SK-N-MC (cell line): ENCODE results near the gene SELENOO.

Experiments
- DNase-seq: peaks from one replicate; pipeline ENCODE4 v3.0.0-alpha.2; 2011; ENCODE audit warnings: low read depth, low spot score
- H3K27ac ChIP-seq: fragments of 200-600 bp; sonication (generic); 2 replicates; pipeline ENCODE4 v1.5.1; 2016; ENCODE audit warnings: mixed run types
- H3K36me3 ChIP-seq: fragments of 200-600 bp; sonication (generic); 2 replicates; pipeline ENCODE4 v1.6.1; 2017; ENCODE audit warnings: antibody characterized with exemption, low read length, mixed read lengths; ENCODE audit not compliant: insufficient read depth
- H3K4me3 ChIP-seq: fragments of 200-600 bp; sonication (generic); 2 replicates; pipeline ENCODE4 v1.5.1; 2016
- H3K9ac ChIP-seq: fragments of 200-600 bp; sonication (generic); 2 replicates; pipeline ENCODE4 v1.8.0; 2017; ENCODE audit warnings: mixed run types, mixed read lengths; ENCODE audit not compliant: insufficient read length
- H3K9me3 ChIP-seq: fragments of 200-600 bp; sonication (generic); 2 replicates; pipeline ENCODE4 v1.6.1; 2017; ENCODE audit warnings: low read depth, mild to moderate bottlenecking, antibody characterized with exemption, low read length, moderate library complexity, mixed read lengths
- EZH2 ChIP-seq: fragments of 200-600 bp; sonication (generic); IDR thresholded peaks from one replicate; pipeline ENCODE4 v1.6.1; 2017; ENCODE audit warnings: antibody characterized with exemption
- FOXP2 ChIP-seq: optimal IDR thresholded peaks from 2 replicates; pipeline ENCODE3; 2011; ENCODE audit warnings: mild to moderate bottlenecking, moderate library complexity; ENCODE audit not compliant: insufficient read depth; ENCODE audit errors: extremely low read length, control extremely low read depth
- POLR2AphosphoS5 ChIP-seq: IDR thresholded peaks from 2 replicates; pipeline ENCODE4 v1.6.1; 2012; ENCODE audit warnings: mild to moderate bottlenecking, low read depth, low read length, borderline replicate concordance

SELENOO gene

DNA sequence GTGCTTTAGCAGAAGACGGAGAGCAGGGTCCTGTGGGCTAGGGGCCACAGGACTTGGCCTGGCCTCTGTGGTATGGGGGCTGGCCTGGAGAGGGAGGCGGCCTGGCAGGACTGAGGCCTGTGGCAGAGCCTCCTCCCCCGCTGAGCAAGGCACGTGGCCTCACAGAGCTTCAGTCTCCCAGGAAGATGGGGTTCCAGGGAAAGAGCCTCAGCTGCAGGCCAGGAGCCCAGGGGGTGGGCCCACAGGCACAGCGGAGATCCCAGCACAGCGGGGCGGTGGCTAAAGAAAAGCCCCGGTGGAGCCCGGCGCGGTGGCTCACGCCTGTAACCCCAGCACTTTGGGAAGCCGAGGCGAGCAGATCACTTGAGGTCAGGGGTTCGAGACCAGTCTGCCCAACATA is 58.5 kb downstream of the SELENOO start:
- TF ChIP-seq POLR2AphosphoS5 (no peak), EZH2 (no peak), FOXP2 (no peak)
- no peaks in the 10 kb centered on the region for H3K9me3 ChIP-seq
- no peak overlapping the region for H3K4me3 ChIP-seq
- no peak overlapping the region for H3K27ac ChIP-seq
- H3K9ac ChIP-seq, result no peak overlapping the region
- no peaks in the 10 kb centered on the region for H3K36me3 ChIP-seq
- no peak for DNase-seq

DNA sequence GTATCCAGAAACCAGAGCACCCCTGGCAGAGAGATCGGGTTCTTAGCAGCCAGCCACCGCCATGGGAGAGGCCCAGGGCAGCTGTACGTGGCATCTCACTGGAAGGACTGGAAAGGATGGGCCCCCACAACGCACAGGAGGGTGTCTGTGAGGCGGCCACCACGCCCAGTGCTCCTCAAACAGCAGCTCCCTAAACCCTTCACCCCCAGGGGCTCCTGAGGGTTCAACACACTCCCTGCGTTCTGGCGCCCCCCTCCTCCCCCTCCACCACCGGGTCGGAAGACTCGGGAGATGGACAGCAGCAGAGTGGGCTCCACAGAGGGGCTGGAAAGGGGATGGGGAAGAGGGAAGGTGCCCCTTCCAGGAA is 59.6 kb downstream of the SELENOO start:
- Histone ChIP-seq H3K9me3 (no peaks in the 10 kb centered on the region), H3K27ac (no peak overlapping the region), H3K9ac (peak overlapping the region; percentile 69), H3K36me3 (no peaks in the 10 kb centered on the region), H3K4me3 (peak overlapping the region; percentile 83)
- no peak for TF ChIP-seq EZH2
- TF ChIP-seq POLR2AphosphoS5, result no peak
- no peak for DNase-seq

DNA sequence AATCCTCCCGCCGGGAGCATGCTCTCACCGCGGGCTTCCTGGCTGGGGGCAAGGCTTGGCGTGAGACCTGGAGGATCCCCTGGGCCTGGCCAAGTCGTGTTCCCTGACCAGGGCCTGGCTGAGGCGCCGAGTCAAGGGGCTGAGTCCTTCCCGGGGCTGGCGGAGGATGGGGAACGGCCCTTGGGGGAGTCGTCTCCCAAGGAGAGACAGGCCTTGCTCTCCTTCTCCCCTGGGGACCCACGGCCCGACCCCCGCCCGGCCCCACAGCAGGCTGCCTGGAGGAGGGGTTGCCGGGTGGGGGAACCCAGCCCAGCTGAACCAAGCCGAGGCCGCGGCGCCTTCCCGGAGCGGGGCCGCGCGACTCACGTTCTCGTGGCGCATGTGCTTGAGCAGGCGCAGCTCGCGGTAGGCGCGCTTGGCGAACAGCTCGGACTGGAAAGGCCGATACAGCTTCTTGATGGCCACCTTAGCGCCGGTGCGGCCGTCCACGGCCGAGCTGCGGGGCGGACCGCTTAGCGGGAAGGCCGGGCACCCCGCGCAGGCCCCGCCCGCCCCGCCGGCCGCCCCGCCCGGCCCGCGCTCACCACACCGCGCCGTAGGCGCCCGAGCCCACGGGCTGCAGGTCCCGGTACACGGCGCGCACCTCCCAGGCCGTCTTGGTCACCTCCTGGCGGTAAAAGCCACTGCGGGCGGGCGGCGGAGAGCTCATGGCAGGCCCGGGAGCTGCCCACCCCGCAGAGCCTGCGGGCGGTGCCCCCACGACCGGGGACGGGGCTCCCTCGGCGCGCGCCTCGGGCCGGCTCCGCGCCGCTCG is 60.2 kb downstream of the SELENOO start:
- TF ChIP-seq EZH2, result no peak
- TF ChIP-seq POLR2AphosphoS5, result peak; percentile 59
- peak overlapping the region; percentile 69 for H3K9ac ChIP-seq
- no peaks in the 10 kb centered on the region for H3K36me3 ChIP-seq
- DNase-seq, result no peak
- H3K4me3 ChIP-seq, result peak overlapping the region; percentile 83
- no peak overlapping the region for H3K27ac ChIP-seq
- H3K9me3 ChIP-seq, result no peaks in the 10 kb centered on the region

- TF ChIP-seq FOXP2 (no peak), POLR2AphosphoS5 (no peak), EZH2 (no peak)
- peak within 1 kb of the TSS; percentile 69 for H3K9ac ChIP-seq
- no peaks in the 10 kb centered on the region for H3K9me3 ChIP-seq
- H3K27ac ChIP-seq, result no peak within 1 kb of the TSS
- H3K36me3 ChIP-seq, result no peaks in the 10 kb centered on the region
- no peak for DNase-seq
- H3K4me3 ChIP-seq, result peak within 1 kb of the TSS; percentile 83
These were observed 61.0 kb downstream of the SELENOO start, which contains the start of gene MAPK12 for GRCh38 chr22:50261615-50262459. MAPK12 (minus strand) TSS chr22:50261683; CDS start chr22:50261509, 174 bp downstream.

DNA sequence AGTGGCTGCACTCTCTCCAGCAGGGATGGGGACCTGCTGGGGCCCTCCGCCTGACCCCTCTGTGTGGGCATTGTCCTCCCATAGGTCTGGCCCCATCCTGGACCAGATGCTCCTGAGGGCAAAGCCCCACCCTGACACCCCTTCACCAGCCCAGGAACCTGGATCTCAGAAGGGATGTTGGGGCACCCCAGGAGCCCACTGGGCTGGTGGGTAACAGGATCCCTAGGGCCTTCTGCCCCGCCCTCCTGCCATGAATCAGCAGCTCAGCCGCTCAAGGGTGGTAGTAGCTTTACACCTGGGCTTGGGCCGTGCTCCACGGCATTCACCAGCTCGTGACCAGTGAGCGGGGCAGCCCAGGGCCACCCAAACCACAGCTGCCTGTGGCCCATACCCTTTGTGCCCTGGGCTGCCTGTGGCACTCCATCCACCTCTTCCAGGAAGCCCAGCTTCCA is 61.7 kb downstream of the SELENOO start:
- Histone ChIP-seq H3K27ac (no peak overlapping the region), H3K9me3 (no peaks in the 10 kb centered on the region), H3K9ac (no peak overlapping the region), H3K4me3 (no peak overlapping the region), H3K36me3 (no peaks in the 10 kb centered on the region)
- TF ChIP-seq POLR2AphosphoS5, result no peak
- TF ChIP-seq FOXP2, result no peak
- TF ChIP-seq EZH2, result no peak
- no peak for DNase-seq

- no peak for DNase-seq
- Histone ChIP-seq H3K27ac (no peak overlapping the region), H3K4me3 (no peak overlapping the region), H3K9me3 (no peaks in the 10 kb centered on the region), H3K9ac (no peak overlapping the region), H3K36me3 (no peaks in the 10 kb centered on the region)
- TF ChIP-seq FOXP2, result no peak
- no peak for TF ChIP-seq POLR2AphosphoS5
- no peak for TF ChIP-seq EZH2
These were observed 62.3 kb downstream of the SELENOO start for GRCh38 chr22:50262973-50263617.

- no peak for DNase-seq
- TF ChIP-seq EZH2 (no peak), FOXP2 (no peak), POLR2AphosphoS5 (no peak)
- H3K4me3 ChIP-seq, result no peak overlapping the region
- no peaks in the 10 kb centered on the region for H3K9me3 ChIP-seq
- H3K27ac ChIP-seq, result no peak overlapping the region
- H3K36me3 ChIP-seq, result no peaks in the 10 kb centered on the region
- H3K9ac ChIP-seq, result no peak overlapping the region
These were observed 63.4 kb downstream of the SELENOO start for GRCh38 chr22:50264104-50264745.

- H3K4me3 ChIP-seq, result no peak overlapping the region
- no peak for TF ChIP-seq FOXP2
- no peak for TF ChIP-seq EZH2
- no peak for TF ChIP-seq POLR2AphosphoS5
- H3K27ac ChIP-seq, result no peak overlapping the region
- H3K9me3 ChIP-seq, result no peaks in the 10 kb centered on the region
- no peak for DNase-seq
- H3K9ac ChIP-seq, result no peak overlapping the region
- no peaks in the 10 kb centered on the region for H3K36me3 ChIP-seq
These were observed 64.3 kb downstream of the SELENOO start for GRCh38 chr22:50264946-50265669.
